ENCODE data around the gene CLEC10A.
"Not testable (repeated sequence)": the region's sequence is repeated elsewhere in the genome, so short reads cannot be mapped to it uniquely, and the experiment has no call there.

The CLEC10A gene

GRCh38 chr17:7108560-7108925, 28.5 kb upstream of the CLEC10A start:
- DNase-seq: no peak

GRCh38 chr17:7107795-7108559, 27.9 kb upstream of the CLEC10A start:
- DNase-seq: no peak

- no peak for DNase-seq
Observed at GRCh38 chr17:7107012-7107754, 27.1 kb upstream of the CLEC10A start.

GRCh38 chr17:7102421-7102820, 22.4 kb upstream of the CLEC10A start:
- DNase-seq: no peak

GRCh38 chr17:7101531-7101930, 21.5 kb upstream of the CLEC10A start:
- no peak for DNase-seq

- DNase-seq: not testable (repeated sequence)
Observed at GRCh38 chr17:7100641-7101379, 20.8 kb upstream of the CLEC10A start.

GRCh38 chr17:7098802-7099459, 18.9 kb upstream of the CLEC10A start:
- DNase-seq: no peak

GRCh38 chr17:7097940-7098339, 17.9 kb upstream of the CLEC10A start:
- no peak for DNase-seq

- DNase-seq: no peak
Observed at GRCh38 chr17:7095625-7096024, 15.6 kb upstream of the CLEC10A start.

- no peak for DNase-seq
Observed at GRCh38 chr17:7094652-7095019, 14.6 kb upstream of the CLEC10A start.

GRCh38 chr17:7091311-7092005, 11.4 kb upstream of the CLEC10A start:
- DNase-seq: not testable (repeated sequence)

- DNase-seq: not testable (repeated sequence)
Observed at GRCh38 chr17:7089570-7089969, 9.5 kb upstream of the CLEC10A start.

GRCh38 chr17:7088442-7088841, 8.4 kb upstream of the CLEC10A start:
- DNase-seq: not testable (repeated sequence)

GRCh38 chr17:7084088-7084487, 4.0 kb upstream of the CLEC10A start:
- DNase-seq: no peak

- DNase-seq: no peak
Observed at GRCh38 chr17:7083592-7083991, 3.5 kb upstream of the CLEC10A start.

GRCh38 chr17:7081341-7082062, 1.5 kb upstream of the CLEC10A start:
- no peak for DNase-seq

GRCh38 chr17:7080456-7081041, 498 bp upstream of the CLEC10A start:
- DNase-seq: no peak

- DNase-seq: no peak
Observed at GRCh38 chr17:7078711-7079110, 1.3 kb downstream of the CLEC10A start.

GRCh38 chr17:7077911-7078546, 2.0 kb downstream of the CLEC10A start:
- DNase-seq: no peak

- DNase-seq: no peak
Observed at GRCh38 chr17:7074931-7075330, 5.1 kb downstream of the CLEC10A start.

- no peak for DNase-seq
Observed at GRCh38 chr17:7072406-7072805, 7.6 kb downstream of the CLEC10A start.
